K562 (cell line): ENCODE measurements around the gene NEMP1. TPM values are rescaled to one million over a fixed set of nuclear protein-coding genes. Genes with fewer than 3 reads are reported as not detected.
A peak's percentile ranks its signal among the peaks of the same experiment; 100 is the strongest.

Source experiments
- ATAC-seq: fragments of 200-7000 bp; cut with Tn5 transposase; 3 replicates; pipeline ENCODE4 v1.9.1; 2020; ENCODE audit warnings: moderate library complexity
- BruUV-seq: library from RNA; stranded (reverse); fragments of 400-500 nt; replicated peaks from 2 replicates; lab custom pipeline; 2021; lab: Mats Ljungman, UMichigan
- CTCF ChIA-PET: fragments of 300-600 bp; formaldehyde crosslinking; extraction: SDS; loops from one replicate; lab custom pipeline; 2021; ENCODE audit warnings: low intra/inter-chr PET ratio; lab: Yijun Ruan, JAX
- POLR2A ChIA-PET: fragments of 300-600, 350-650 bp; sonication (Branson Sonifier 250); formaldehyde crosslinking; extraction: SDS; loops from one replicate; lab custom pipeline; 2021; ENCODE audit warnings: antibody characterized with exemption, inconsistent platforms; lab: Yijun Ruan, JAX
- DNase-seq, 4 experiments: peaks; one replicate each; pipeline versions ENCODE4 v3.0.0 to v3.0.0-alpha.2; 2011 to 2018; ENCODE audit warnings: low spot score in 3 of 4, mixed read lengths in 3 of 4; ENCODE audit errors: extremely low read depth in 1 of 4
- FAIRE-seq: peaks from 2 replicates; lab custom pipeline; 2011; peaks lifted over from hg19 to GRCh38; lab: Jason Lieb, UNC
- H2AFZ ChIP-seq: 2 replicates; pipeline ENCODE4 v1.6.0; 2011; ENCODE audit warnings: low read depth, low read length, control low read depth, inconsistent platforms
- H3K27ac ChIP-seq: fragments of 200-600 bp; 3 replicates; pipeline ENCODE4 v1.8.0; 2011; ENCODE audit warnings: low read depth, mild to moderate bottlenecking, control low read depth, inconsistent platforms, low read length, moderate library complexity, mixed read lengths; ENCODE audit errors: extremely low read depth
- H3K27me3 ChIP-seq, 2 experiments: fragments of 300-600 bp in 1 of 2; 2 replicates in 1 of 2; 3 replicates in 1 of 2; pipeline versions ENCODE4 v1.6.0 to v1.8.0; 2011; ENCODE audit warnings: inconsistent platforms in 2 of 2, low read length in 2 of 2, mild to moderate bottlenecking in 1 of 2, mixed read lengths in 1 of 2, moderate library complexity in 1 of 2; ENCODE audit not compliant: control insufficient read depth in 2 of 2, insufficient read depth in 2 of 2
- H3K36me3 ChIP-seq: fragments of 300-600 bp; 3 replicates; pipeline ENCODE4 v1.8.0; 2011; ENCODE audit warnings: mild to moderate bottlenecking, low read length, inconsistent platforms; ENCODE audit not compliant: control insufficient read depth, insufficient read depth
- H3K4me1 ChIP-seq, 2 experiments: fragments of 200-600 bp in 1 of 2; replicated peaks in 1 of 2; 2 replicates in 1 of 2; 3 replicates in 1 of 2; pipeline versions ENCODE4 v1.5.1 to v1.8.0; 2011; ENCODE audit warnings: inconsistent platforms in 2 of 2, low read length in 2 of 2, mild to moderate bottlenecking in 1 of 2, mixed read lengths in 1 of 2, moderate library complexity in 1 of 2; ENCODE audit not compliant: control insufficient read depth in 2 of 2, insufficient read depth in 2 of 2
- H3K4me2 ChIP-seq: 2 replicates; pipeline ENCODE4 v1.6.1; 2011; ENCODE audit warnings: low read length, control low read depth, inconsistent platforms, mixed read lengths; ENCODE audit not compliant: insufficient read depth
- H3K4me3 ChIP-seq: fragments of 200-600 bp; sonication (generic), shearing (Covaris generic); 2 replicates; pipeline ENCODE4 v1.5.1; 2016; ENCODE audit warnings: control low read depth, inconsistent platforms
- H3K79me2 ChIP-seq: fragments of 200-600 bp; 3 replicates; pipeline ENCODE4 v1.8.0; 2011; ENCODE audit warnings: low read length, inconsistent platforms; ENCODE audit not compliant: control insufficient read depth, insufficient read depth
- H3K9ac ChIP-seq, 2 experiments: 2 replicates each; pipeline versions ENCODE4 v1.6.0 to v1.6.1; 2011; ENCODE audit warnings: low read depth in 2 of 2, low read length in 2 of 2, control low read depth in 1 of 2, inconsistent platforms in 1 of 2, mild to moderate bottlenecking in 1 of 2, mixed read lengths in 1 of 2; ENCODE audit not compliant: insufficient read depth in 1 of 2
- H3K9me1 ChIP-seq: one replicate; pipeline ENCODE4 v1.6.0; 2011; ENCODE audit warnings: inconsistent platforms, mild to moderate bottlenecking, low read length, moderate library complexity; ENCODE audit not compliant: control insufficient read depth, insufficient read depth
- H3K9me3 ChIP-seq: replicated peaks from 2 replicates; pipeline ENCODE4 v1.5.1; 2011; ENCODE audit warnings: low read depth, low read length, inconsistent platforms; ENCODE audit not compliant: control insufficient read depth, insufficient read depth
- H4K20me1 ChIP-seq: replicated peaks from 2 replicates; pipeline ENCODE4 v1.6.1; 2011; ENCODE audit warnings: low read length, inconsistent platforms, mixed read lengths; ENCODE audit not compliant: control insufficient read depth, insufficient read depth
- AFF4 ChIP-seq: sonication (generic); formaldehyde crosslinking; IDR thresholded peaks from 2 replicates; pipeline ENCODE4 v1.8.0; 2023; ENCODE audit warnings: mild to moderate bottlenecking, missing genetic modification reagents
- CAMTA2 ChIP-seq: fragments of 250-450 bp; sonication (Bioruptor Pico); conservative IDR thresholded peaks from 2 replicates; pipeline ENCODE4 v1.5.1; 2022
- CCAR2 ChIP-seq: fragments of 200-400 bp; formaldehyde crosslinking; IDR thresholded peaks from 2 replicates; pipeline ENCODE4 v1.6.1; 2017; ENCODE audit warnings: mild to moderate bottlenecking, low read depth, low read length
- CREB1 ChIP-seq, 2 experiments: sonication (generic) in 1 of 2; formaldehyde crosslinking in 1 of 2; IDR thresholded peaks; 2 replicates each; pipeline versions ENCODE4 v1.6.1 to v1.8.0; 2012 to 2022; ENCODE audit warnings: inconsistent platforms in 1 of 2, mild to moderate bottlenecking in 1 of 2, missing genetic modification reagents in 1 of 2, moderate library complexity in 1 of 2
- CTCF ChIP-seq, 3 experiments: IDR thresholded peaks in 2 of 3; conservative IDR thresholded peaks in 1 of 3; 2 replicates each; pipeline ENCODE4 v1.5.1; 2011 to 2012; ENCODE audit warnings: low read length in 3 of 3, mild to moderate bottlenecking in 3 of 3, control low read depth in 2 of 3, improper control_type of control experiment in 1 of 3, inconsistent platforms in 1 of 3, low read depth in 1 of 3, mixed read lengths in 1 of 3, moderate library complexity in 1 of 3; ENCODE audit not compliant: insufficient read depth in 2 of 3
- FOXJ2 ChIP-seq: fragments of 200-800 bp; sonication (Bioruptor generic); IDR thresholded peaks from 2 replicates; pipeline ENCODE4 v1.6.1; 2016; ENCODE audit warnings: missing genetic modification characterization, missing compliant biosample characterization
- FOXK1 ChIP-seq: sonication (generic); formaldehyde crosslinking; IDR thresholded peaks from 2 replicates; pipeline ENCODE4 v1.8.0; 2022; ENCODE audit warnings: missing genetic modification reagents, mild to moderate bottlenecking, borderline replicate concordance
- MBD2 ChIP-seq: sonication (generic); IDR thresholded peaks from 2 replicates; pipeline ENCODE4 v1.6.1; 2016; ENCODE audit warnings: low read depth, borderline replicate concordance
- NEUROD1 ChIP-seq: fragments of 150-350 bp; IDR thresholded peaks from 2 replicates; pipeline ENCODE4 v1.6.1; 2014; ENCODE audit warnings: borderline replicate concordance, low read length, low read depth; ENCODE audit not compliant: partially characterized antibody
- PRMT5 ChIP-seq: sonication (generic); formaldehyde crosslinking; IDR thresholded peaks from 2 replicates; pipeline ENCODE4 v1.5.0; 2020; ENCODE audit warnings: missing genetic modification reagents
- RFX7 ChIP-seq: fragments of 250-450 bp; sonication (Bioruptor Pico); IDR thresholded peaks from 2 replicates; pipeline ENCODE4 v1.5.1; 2021; ENCODE audit warnings: mild to moderate bottlenecking
- SIN3A ChIP-seq, 2 experiments: fragments of 150-350 bp in 1 of 2; IDR thresholded peaks; 2 replicates each; pipeline ENCODE4 v1.6.1; 2011 to 2016; ENCODE audit warnings: borderline replicate concordance in 2 of 2, low read depth in 2 of 2, low read length in 2 of 2, mild to moderate bottlenecking in 2 of 2, moderate library complexity in 2 of 2; ENCODE audit not compliant: control insufficient read depth in 1 of 2
- TCF7 ChIP-seq: sonication (generic); IDR thresholded peaks from 2 replicates; pipeline ENCODE4 v1.6.1; 2016; ENCODE audit warnings: antibody characterized with exemption, borderline replicate concordance
- ZFX ChIP-seq: sonication (generic); formaldehyde crosslinking; IDR thresholded peaks from 2 replicates; pipeline ENCODE4 v1.8.0; 2022; ENCODE audit warnings: mild to moderate bottlenecking, missing genetic modification reagents, moderate library complexity
- ZNF24 ChIP-seq: fragments of 450-650 bp; IDR thresholded peaks from 2 replicates; pipeline ENCODE4 v1.6.1; 2016
- ZSCAN32 ChIP-seq: fragments of 450-650 bp; formaldehyde crosslinking; IDR thresholded peaks from 2 replicates; pipeline ENCODE4 v1.4.0; 2020; ENCODE audit warnings: mild to moderate bottlenecking, moderate library complexity
- WGBS: fragments of 100-300 bp; shearing (Covaris generic); methylation state at CpG from one replicate; pipeline ENCODE4 v1.1.6; 2016; ENCODE audit warnings: low coverage, mixed read lengths; ENCODE audit not compliant: insufficient coverage; ENCODE audit errors: missing lambda C conversion rate; 5-methylcytosine and 5-hydroxymethylcytosine counted together
- in situ Hi-C: fragments of 300-500 bp; cut with MboI; formaldehyde crosslinking; loops from 4 replicates; pipeline ENCODE4 v1.15.0; 2018; ENCODE audit warnings: inconsistent platforms, mixed read lengths
- intact Hi-C: fragments of 100-400 bp; cut with micrococcal nuclease; formaldehyde crosslinking; loops from 2 replicates; pipeline ENCODE4 v1.14.2; 2022
- polyA plus RNA-seq, 8 experiments: library from polyadenylated mRNA; depleted of rRNA in 4 of 8; stranded (reverse) in 5 of 8; unstranded in 3 of 8; fragments of >200 nt; fragmentation: Nextera tagmentation in 2 of 8; fragmentation: Illumina TruSeq in 1 of 8; extraction: Ambion mirVana in 2 of 8; extraction: Trizol in 1 of 8; gene quantifications; 2 replicates each; pipeline versions ENCODE4 v1.2.1 to v1.2.3, GENCODE V29; 2011 to 2014; ENCODE audit warnings: inconsistent platforms in 1 of 8, missing spikeins in 1 of 8
- total RNA-seq, 7 experiments: library from RNA; depleted of rRNA in 6 of 7; stranded (reverse); fragments of >200 nt in 6 of 7; fragmentation: Illumina TruSeq in 2 of 7; extraction: Trizol in 2 of 7; gene quantifications; 2 replicates each; pipeline versions ENCODE4 v1.2.1 to v1.2.3, GENCODE V29; 2011 to 2021; ENCODE audit warnings: low replicate concordance in 1 of 7

The NEMP1 gene
- total and polyA plus RNA-seq, 9 of the 15 experiments (the other 6 are each of a cell fraction or from before 2014, with no cell fraction given), result 9.5 to 82.2 (median 41.2) TPM

- Histone ChIP-seq H3K4me2 (peak overlapping the region; percentile 39; the same call in 1 of the 2 replicates), H3K9me1 (peaks cover 3% of the 10 kb centered on the region), H3K4me3 (no peak overlapping the region), H2AFZ (peak overlapping the region; percentile 84), H3K36me3 (peaks cover 31% of the 10 kb centered on the region), H3K9ac (peak overlapping the region; percentile 3 to 35; a peak in 3 of 4 replicates), H3K79me2 (peaks cover 27% of the 10 kb centered on the region), H3K27ac (peak overlapping the region; percentile 15; the same call in 2 of the 3 replicates), H4K20me1 (no peaks in the 10 kb centered on the region; the same call in 1 of the 2 replicates), H3K27me3 (no peaks in the 10 kb centered on the region), H3K9me3 (no peaks in the 10 kb centered on the region), H3K4me1 (peaks cover 11 to 34% of the 10 kb centered on the region in 2 experiments; a peak in 4 of 5 replicates)
- in situ Hi-C loops (loop anchor here (5.0 kb wide), 1 partner anchor 105 kb away; the partner anchor contains the start of gene STAT6), intact Hi-C loops (loop anchor here (2.0 to 10.0 kb wide), 2 partner anchors 18 to 372 kb away; partner anchors contain the start of gene BAZ2A)
- ChIA-PET CTCF (interaction anchor here (0.5 to 5.1 kb wide), 10 partner anchors 12 to 257 kb away, joined by 3 to 63 read pairs (median 4); partner anchors contain the start of gene STAT6), POLR2A (no interaction called here)
- FAIRE-seq (no peak), ATAC-seq (no peak), DNase-seq (no peak)
- 50% methylated on average over 10 of the region's 10 CpGs for WGBS
- no TSS peak for BruUV-seq
- TF ChIP-seq TCF7 (no peak), MBD2 (no peak), PRMT5 (CRISPR knock-in tag) (no peak), ZNF24 (peak; percentile 22; the same call in 1 of the 2 replicates), CAMTA2 (CRISPR knock-in tag) (no peak), CREB1 (IDR thresholded peaks at IDR 0.05) (no peak), CREB1 (CRISPR knock-in tag; IDR thresholded peaks at IDR 0.05) (no peak), FOXJ2 (tag) (no peak), ZFX (CRISPR knock-in tag) (0 out of 2 replicates have a peak, but pooled peaks have one; percentile 2), FOXK1 (CRISPR knock-in tag) (no peak), ZSCAN32 (CRISPR knock-in tag) (no peak), NEUROD1 (no peak), RFX7 (CRISPR knock-in tag) (no peak), CCAR2 (no peak), CTCF (IDR thresholded peaks at IDR 0.05 in 2 of 3, conservative IDR thresholded peaks at IDR 0.05 in 1 of 3; ENCODE audit: insufficient read depth in 2 of 3, low read depth in 1 of 3, low read length in 3 of 3) (0 out of 6 replicates have a peak, but pooled peaks of 2 of the 3 experiments have one; percentile 7 to 14), SIN3A (IDR thresholded peaks at IDR 0.05; ENCODE audit: borderline replicate concordance in 2 of 2, control insufficient read depth in 1 of 2, low read depth in 2 of 2, low read length in 2 of 2) (no peak), AFF4 (CRISPR knock-in tag) (0 out of 2 replicates have a peak, but pooled peaks have one; percentile 34)
Observed at GRCh38 chr12:57006809-57007475, 71.6 kb downstream of the NEMP1 start.
